A549 (cell line): ENCODE data around the gene FTCD. TPM values are rescaled to one million over a fixed set of nuclear protein-coding genes. Genes with fewer than 3 reads are reported as not detected.
A peak's percentile ranks its signal among the peaks of the same experiment; 100 is the strongest.
"Not testable (repeated sequence)": the region's sequence is repeated elsewhere in the genome, so short reads cannot be mapped to it uniquely, and the experiment has no call there.

Source experiments
- ATAC-seq, 2 experiments: fragments of 200-7000 bp in 1 of 2; fragments of >200 bp in 1 of 2; cut with Nextera tagmentation in 1 of 2; cut with Tn5 transposase in 1 of 2; 3 replicates each; pipeline versions ENCODE4 v1.8.0 to v1.9.1; 2018 to 2020; ENCODE audit warnings: mild to moderate bottlenecking in 1 of 2, moderate library complexity in 1 of 2
- CTCF ChIA-PET: fragments of 300-600 bp; sonication (Branson Sonifier 250); formaldehyde crosslinking; extraction: SDS; loops from one replicate; lab custom pipeline; 2021; ENCODE audit warnings: antibody characterized with exemption, inconsistent platforms; lab: Yijun Ruan, JAX
- POLR2A ChIA-PET: fragments of 350-600 bp; formaldehyde crosslinking; extraction: SDS; loops from one replicate; lab custom pipeline; 2021; ENCODE audit warnings: antibody characterized with exemption, inconsistent platforms; lab: Yijun Ruan, JAX
- DNase-seq, 2 experiments: peaks; one replicate each; pipeline versions ENCODE4 v3.0.0 to v3.0.0-alpha.2; 2011 to 2016; ENCODE audit warnings: low read depth in 1 of 2, low spot score in 1 of 2
- FAIRE-seq: peaks from 2 replicates; lab custom pipeline; 2011; peaks lifted over from hg19 to GRCh38; lab: Jason Lieb, UNC
- H3K27ac ChIP-seq, 2 experiments: fragments of >200 bp; sonication (Bioruptor Twin); formaldehyde crosslinking; 3 replicates each; pipeline ENCODE4 v1.5.1; 2016 to 2017
- H3K4me1 ChIP-seq: fragments of >200 bp; sonication (Bioruptor Twin); formaldehyde crosslinking; 3 replicates; pipeline ENCODE4 v1.6.1; 2016
- H3K4me2 ChIP-seq: fragments of >200 bp; sonication (Bioruptor Twin); formaldehyde crosslinking; 3 replicates; pipeline ENCODE4 v1.6.1; 2016
- H3K4me3 ChIP-seq: fragments of >200 bp; sonication (Bioruptor Twin); formaldehyde crosslinking; 3 replicates; pipeline ENCODE4 v1.5.1; 2016
- H3K9me3 ChIP-seq: fragments of >200 bp; sonication (Bioruptor Twin); formaldehyde crosslinking; 3 replicates; pipeline ENCODE4 v1.6.1; 2016
- BHLHE40 ChIP-seq: IDR thresholded peaks from 2 replicates; pipeline ENCODE4 v1.6.1; 2012; ENCODE audit warnings: low read depth, low read length, inconsistent platforms
- CBX2 ChIP-seq: fragments of 200-600 bp; sonication (generic); IDR thresholded peaks from 2 replicates; pipeline ENCODE4 v1.6.1; 2016; ENCODE audit warnings: low read depth, mild to moderate bottlenecking, borderline replicate concordance
- CBX8 ChIP-seq: fragments of 200-600 bp; sonication (generic); IDR thresholded peaks from 2 replicates; pipeline ENCODE4 v1.6.1; 2016
- EHMT2 ChIP-seq: fragments of 200-600 bp; sonication (generic); IDR thresholded peaks from 2 replicates; pipeline ENCODE4 v1.6.1; 2016; ENCODE audit warnings: antibody characterized with exemption, low read depth, mild to moderate bottlenecking, moderate library complexity
- EP300 ChIP-seq, 2 experiments: fragments of >200 bp; sonication (Bioruptor Twin); formaldehyde crosslinking; IDR thresholded peaks; 2 replicates in 1 of 2; 3 replicates in 1 of 2; pipeline ENCODE4 v1.6.1; 2016 to 2017
- ESRRA ChIP-seq: fragments of 150-350 bp; IDR thresholded peaks from 2 replicates; pipeline ENCODE4 v1.6.1; 2014; ENCODE audit warnings: mild to moderate bottlenecking, low read length, borderline replicate concordance
- FOSB ChIP-seq: fragments of 250-450 bp; sonication (Bioruptor Pico); IDR thresholded peaks from 2 replicates; pipeline ENCODE4 v1.5.0; 2020; ENCODE audit warnings: mild to moderate bottlenecking, moderate library complexity
- GATA3 ChIP-seq: IDR thresholded peaks from 2 replicates; pipeline ENCODE4 v1.6.1; 2012; ENCODE audit warnings: borderline replicate concordance
- HOXA7 ChIP-seq: fragments of 250-450 bp; sonication (Bioruptor Pico); IDR thresholded peaks from 2 replicates; pipeline ENCODE4 v1.5.0; 2020; ENCODE audit warnings: mild to moderate bottlenecking, moderate library complexity
- HOXB5 ChIP-seq: fragments of 250-450 bp; sonication (Bioruptor Pico); IDR thresholded peaks from 2 replicates; pipeline ENCODE4 v1.5.0; 2020; ENCODE audit warnings: mild to moderate bottlenecking, moderate library complexity
- JUN ChIP-seq, 2 experiments: fragments of >200 bp; sonication (Bioruptor Twin); formaldehyde crosslinking; IDR thresholded peaks; 2 replicates in 1 of 2; 3 replicates in 1 of 2; pipeline ENCODE4 v1.6.1; 2016 to 2017
- JUNB ChIP-seq: fragments of >200 bp; sonication (Bioruptor Twin); formaldehyde crosslinking; IDR thresholded peaks from 2 replicates; pipeline ENCODE4 v1.6.1; 2016
- MAZ ChIP-seq: fragments of 150-350 bp; IDR thresholded peaks from 2 replicates; pipeline ENCODE4 v1.6.1; 2014; ENCODE audit warnings: antibody characterized with exemption, low read depth, low read length, borderline replicate concordance
- NFE2L2 ChIP-seq: fragments of 150-350 bp; conservative IDR thresholded peaks from 2 replicates; pipeline ENCODE4 v1.6.1; 2014; ENCODE audit warnings: low read length
- NPAS2 ChIP-seq: fragments of 250-450 bp; sonication (Bioruptor Pico); IDR thresholded peaks from 2 replicates; pipeline ENCODE4 v1.8.0; 2022; ENCODE audit warnings: mild to moderate bottlenecking, moderate library complexity, borderline replicate concordance
- NR3C1 ChIP-seq: fragments of >200 bp; sonication (Bioruptor Twin); formaldehyde crosslinking; IDR thresholded peaks from 3 replicates; pipeline ENCODE4 v1.6.1; 2017
- PHF8 ChIP-seq: fragments of 200-600 bp; sonication (generic); IDR thresholded peaks from 2 replicates; pipeline ENCODE4 v1.6.1; 2016; ENCODE audit warnings: low read depth, mild to moderate bottlenecking, antibody characterized with exemption, moderate library complexity, borderline replicate concordance
- POLR2AphosphoS2 ChIP-seq: conservative IDR thresholded peaks from 2 replicates; pipeline ENCODE4 v1.6.1; 2012; ENCODE audit warnings: low read length, improper control_type of control experiment, inconsistent platforms
- RARB ChIP-seq: fragments of 250-450 bp; sonication (Bioruptor Pico); IDR thresholded peaks from 2 replicates; pipeline ENCODE4 v1.8.0; 2021; ENCODE audit warnings: mild to moderate bottlenecking, moderate library complexity
- TFCP2L1 ChIP-seq: fragments of 250-450 bp; sonication (Bioruptor Pico); IDR thresholded peaks from 2 replicates; pipeline ENCODE4 v1.5.0; 2021; ENCODE audit warnings: mild to moderate bottlenecking
- TP53 ChIP-seq: fragments of 250-450 bp; sonication (Bioruptor Pico); IDR thresholded peaks from 2 replicates; pipeline ENCODE4 v1.5.0; 2021; ENCODE audit warnings: mild to moderate bottlenecking, moderate library complexity
- ZFP36 ChIP-seq: fragments of 450-650 bp; IDR thresholded peaks from 2 replicates; pipeline ENCODE4 v1.6.1; 2014; ENCODE audit warnings: borderline replicate concordance; ENCODE audit not compliant: partially characterized antibody
- whole genome bisulfite sequencing: methylation state at CpG from one replicate; pipeline ENCODE4 v1.1.6; 2017; ENCODE audit errors: missing lambda C conversion rate; 5-methylcytosine and 5-hydroxymethylcytosine counted together
- polyA plus RNA-seq, 4 experiments: library from polyadenylated mRNA; depleted of rRNA in 3 of 4; stranded (reverse); fragments of >200 nt; fragmentation: RNase III in 1 of 4; extraction: RNeasy Plus Mini Kit Qiagen cat#74134 plus additional on column Dnase treatment in 1 of 4; gene quantifications; 2 replicates in 3 of 4; 3 replicates in 1 of 4; pipeline ENCODE4 v1.2.3, GENCODE V29; 2011 to 2017
- TF ChIP-seq, protein P1 (sequence below): fragments of 250-450 bp; sonication (Bioruptor Pico); IDR thresholded peaks from 2 replicates; pipeline ENCODE4 v1.5.0; 2020; ENCODE audit warnings: low read depth, mild to moderate bottlenecking, moderate library complexity

FTCD gene
- polyA plus RNA-seq, 2 of the 4 experiments (the other 2 are of a cell fraction), result not detected

DNA sequence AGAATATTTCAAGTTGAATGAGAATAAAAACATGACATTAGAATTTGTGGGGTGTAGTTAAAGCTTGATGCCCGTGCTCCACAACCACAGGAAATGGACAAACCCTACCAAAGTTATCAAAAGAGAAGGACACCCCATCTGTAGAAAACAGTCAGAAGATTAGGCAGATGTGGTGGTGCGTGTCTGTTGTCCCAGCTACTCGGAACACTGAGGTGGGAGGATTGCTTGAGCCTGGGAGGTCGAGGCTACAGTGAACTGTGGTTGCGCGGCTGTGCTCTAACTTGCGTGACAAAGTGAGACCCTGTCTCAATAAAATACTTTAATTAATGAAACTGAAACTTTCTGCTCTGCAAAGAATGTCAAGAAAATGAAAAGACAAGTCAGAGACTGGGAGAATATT lies 30.3 kb upstream of the FTCD start:
- H3K27ac ChIP-seq, result no peak overlapping the region
- no peak for ATAC-seq
- TF ChIP-seq POLR2AphosphoS2 (no peak), JUN (IDR thresholded peaks at IDR 0.05) (no peak), GATA3 (no peak), BHLHE40 (no peak), NPAS2 (CRISPR knock-in tag) (no peak), NR3C1 (no peak), CBX2 (no peak), EHMT2 (no peak), RARB (no peak), JUNB (no peak), CBX8 (no peak), TFCP2L1 (CRISPR knock-in tag) (no peak), ZFP36 (no peak), TP53 (CRISPR knock-in tag) (no peak), PHF8 (no peak), HOXA7 (CRISPR knock-in tag) (no peak)
- TF ChIP-seq, protein P1, sequence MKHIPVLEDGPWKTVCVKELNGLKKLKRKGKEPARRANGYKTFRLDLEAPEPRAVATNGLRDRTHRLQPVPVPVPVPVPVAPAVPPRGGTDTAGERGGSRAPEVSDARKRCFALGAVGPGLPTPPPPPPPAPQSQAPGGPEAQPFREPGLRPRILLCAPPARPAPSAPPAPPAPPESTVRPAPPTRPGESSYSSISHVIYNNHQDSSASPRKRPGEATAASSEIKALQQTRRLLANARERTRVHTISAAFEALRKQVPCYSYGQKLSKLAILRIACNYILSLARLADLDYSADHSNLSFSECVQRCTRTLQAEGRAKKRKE (CRISPR knock-in tag), result no peak
- TF ChIP-seq, all 56 proteins: peak for 0
- Histone ChIP-seq H3K4me1 (peaks cover 11% of the 10 kb centered on the region), H3K4me2 (no peak overlapping the region), H3K9me3 (no peaks in the 10 kb centered on the region), H3K4me3 (no peak overlapping the region)
- CTCF ChIA-PET, result no interaction called here
- WGBS, result 76% methylated on average over 7 of the region's 7 CpGs
- DNase-seq (no peak), FAIRE-seq (no peak)
- POLR2A ChIA-PET, result no interaction called here

DNA sequence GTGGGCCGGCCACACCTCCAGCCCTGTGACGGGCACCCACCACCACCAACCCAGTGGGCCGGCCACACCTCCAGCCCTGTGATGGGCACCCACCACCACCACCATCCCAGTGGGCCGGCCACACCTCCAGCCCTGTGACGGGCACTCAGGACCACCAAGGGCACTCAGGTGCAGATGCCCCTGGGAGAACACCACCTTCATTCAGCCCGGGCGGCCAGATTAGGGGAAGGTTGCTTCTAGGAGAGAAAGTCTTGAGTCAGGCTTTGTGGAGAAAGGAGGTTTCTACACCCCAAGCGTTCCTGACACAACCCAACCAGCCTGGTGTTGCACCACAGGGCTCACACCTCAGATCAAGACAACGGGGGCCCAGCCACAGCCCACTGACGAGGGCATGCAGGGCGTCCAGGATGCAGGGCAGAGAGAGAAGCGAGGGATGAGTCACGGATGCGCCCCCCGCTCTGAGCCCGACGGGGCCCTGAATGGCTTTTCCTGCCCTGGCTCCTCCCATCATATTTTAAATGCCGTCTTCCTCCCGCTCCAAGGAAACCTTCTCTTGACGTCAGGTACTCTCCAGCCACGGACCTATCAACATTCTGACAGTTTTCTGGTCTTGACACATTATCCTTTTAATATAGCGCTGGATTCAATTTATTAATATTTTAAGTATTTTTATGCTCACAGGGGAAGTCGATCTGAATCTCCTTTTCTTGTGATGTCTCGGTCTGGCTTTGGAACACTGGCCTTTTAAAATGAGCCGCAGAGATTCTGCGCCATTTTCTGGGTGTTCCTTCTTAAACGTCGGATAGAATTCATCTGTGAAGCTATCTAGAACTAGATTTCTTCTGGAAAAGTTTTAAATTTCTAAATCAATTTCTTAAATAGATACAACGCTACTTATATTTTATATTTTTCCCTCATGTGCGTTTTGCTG lies 29.5 kb upstream of the FTCD start:
- Histone ChIP-seq H3K9me3 (no peaks in the 10 kb centered on the region), H3K4me3 (no peak overlapping the region), H3K27ac (no peak overlapping the region), H3K4me1 (peaks cover 11% of the 10 kb centered on the region), H3K4me2 (no peak overlapping the region)
- no peak for ATAC-seq
- WGBS, result 72% methylated on average over 23 of the region's 30 CpGs
- DNase-seq, result no peak
- no peak for TF ChIP-seq ZFP36
- no peak for TF ChIP-seq GATA3
- no peak for TF ChIP-seq ESRRA
- no peak for TF ChIP-seq TFCP2L1 (CRISPR knock-in tag)
- TF ChIP-seq RARB, result no peak
- TF ChIP-seq NR3C1, result no peak
- no peak for TF ChIP-seq EP300 (IDR thresholded peaks at IDR 0.05)
- no peak for TF ChIP-seq FOSB (CRISPR knock-in tag)
- no peak for TF ChIP-seq NFE2L2
- ChIA-PET POLR2A (no interaction called here), CTCF (no interaction called here)
- FAIRE-seq, result no peak

DNA sequence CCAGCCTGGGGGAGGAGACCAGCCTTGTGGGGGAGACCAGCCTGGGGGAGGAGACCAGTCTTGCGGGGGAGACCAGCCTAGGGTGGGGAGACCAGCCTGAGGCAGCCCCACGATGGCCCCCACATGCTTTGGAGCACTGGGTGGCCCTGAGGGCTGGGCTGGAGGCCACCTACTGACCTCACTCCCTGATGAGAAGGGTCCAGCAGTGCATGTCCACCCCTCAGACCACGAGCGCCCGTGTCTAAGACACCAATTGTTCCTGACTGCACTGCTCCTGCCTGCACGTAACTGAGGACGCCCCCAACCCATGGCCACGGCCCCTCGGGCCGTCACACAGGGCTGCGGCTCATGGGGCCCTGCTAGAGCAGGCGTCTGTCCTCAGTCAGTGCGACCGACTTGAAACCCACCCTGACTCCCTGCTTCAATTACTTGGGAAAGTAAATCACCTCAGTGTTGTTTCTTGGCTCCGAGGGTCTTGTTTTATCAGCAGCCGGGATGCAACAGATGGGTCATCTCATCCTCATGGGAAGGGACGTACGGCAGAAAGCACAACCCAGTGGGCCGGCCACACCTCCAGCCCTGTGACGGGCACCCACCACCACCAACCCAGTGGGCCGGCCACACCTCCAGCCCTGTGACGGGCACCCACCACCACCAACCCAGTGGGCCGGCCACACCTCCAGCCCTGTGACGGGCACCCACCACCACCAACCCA lies 28.7 kb upstream of the FTCD start, which contains the start of gene SPATC1L:
Gene SPATC1L, minus strand, starts transcription at position 550 of the 715 bp plus-strand sequence. CDS start 1,643 bp downstream, outside the sequence.
- FAIRE-seq, result no peak
- CTCF ChIA-PET, result no interaction called here
- no peak for TF ChIP-seq MAZ
- no peak for TF ChIP-seq HOXB5 (CRISPR knock-in tag)
- no peak for TF ChIP-seq RARB
- TF ChIP-seq, protein P1 (CRISPR knock-in tag), result no peak
- no peak for TF ChIP-seq NR3C1
- TF ChIP-seq NPAS2 (CRISPR knock-in tag), result no peak
- TF ChIP-seq, all 56 proteins: peak for 0
- no peak within 1 kb of the TSS for H3K4me2 ChIP-seq
- no peak within 1 kb of the TSS for H3K27ac ChIP-seq
- POLR2A ChIA-PET, result no interaction called here
- no peak within 1 kb of the TSS for H3K4me3 ChIP-seq
- DNase-seq, result no peak
- peaks cover 11% of the 10 kb centered on the region for H3K4me1 ChIP-seq
- WGBS, result 73% methylated on average over 7 of the region's 24 CpGs
- H3K9me3 ChIP-seq, result no peaks in the 10 kb centered on the region
- ATAC-seq, result 0 out of 6 replicates have a peak, but pooled peaks of 1 of the 2 experiments have one; percentile 27

DNA sequence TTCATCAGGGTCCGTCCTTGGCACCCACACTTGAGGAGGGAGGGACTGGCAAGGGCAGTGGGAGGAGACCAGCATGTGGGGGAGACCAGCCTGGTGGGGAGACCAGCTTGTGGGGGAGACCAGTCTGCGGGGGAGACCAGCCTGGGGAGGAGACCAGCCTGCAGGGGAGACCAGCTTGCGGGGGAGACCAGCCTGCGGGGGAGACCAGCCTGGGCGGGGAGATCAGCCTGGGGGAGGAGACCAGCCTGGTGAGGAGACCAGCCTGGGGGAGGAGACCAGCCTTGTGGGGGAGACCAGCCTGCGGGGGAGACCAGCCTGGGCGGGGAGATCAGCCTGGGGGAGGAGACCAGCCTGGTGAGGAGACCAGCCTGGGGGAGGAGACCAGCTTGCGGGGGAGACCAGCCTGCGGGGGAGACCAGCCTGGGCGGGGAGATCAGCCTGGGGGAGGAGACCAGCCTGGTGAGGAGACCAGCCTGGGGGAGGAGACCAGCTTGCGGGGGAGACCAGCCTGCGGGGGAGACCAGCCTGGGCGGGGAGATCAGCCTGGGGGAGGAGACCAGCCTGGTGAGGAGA lies 28.0 kb upstream of the FTCD start:
- H3K4me2 ChIP-seq, POLR2A ChIA-PET, H3K9me3 ChIP-seq, DNase-seq, H3K27ac ChIP-seq, FAIRE-seq, H3K4me3 ChIP-seq, H3K4me1 ChIP-seq, ATAC-seq: not testable (repeated sequence)
- CTCF ChIA-PET, result interaction anchor here (1.5 kb wide), 1 partner anchor 15 kb away, joined by 4 read pairs; no protein-coding TSS in a partner anchor
- WGBS, result 33% methylated on average over 1 of the region's 13 CpGs
